Mucosa of gallbladder (tissue), 1 donor: Measurements from ENCODE around the gene SLC4A7. TPM values are rescaled to one million over a fixed set of nuclear protein-coding genes. Genes with fewer than 3 reads are reported as not detected.
"Not testable (repeated sequence)": the region's sequence is repeated elsewhere in the genome, so short reads cannot be mapped to it uniquely, and the experiment has no call there.

ENCODE experiments used
- DNase-seq: peaks from one replicate; pipeline ENCODE4 v3.0.0-alpha.2; 2020; ENCODE audit warnings: low spot score
- total RNA-seq: library from RNA; stranded (reverse); gene quantifications from one replicate; pipeline ENCODE4 v1.2.1, GENCODE V29; 2021
- donor health status: DM: no; HTN: no; CAD: no.

The SLC4A7 gene
- total RNA-seq, 1 donor from 2014 or later, result 35.1 TPM

DNA sequence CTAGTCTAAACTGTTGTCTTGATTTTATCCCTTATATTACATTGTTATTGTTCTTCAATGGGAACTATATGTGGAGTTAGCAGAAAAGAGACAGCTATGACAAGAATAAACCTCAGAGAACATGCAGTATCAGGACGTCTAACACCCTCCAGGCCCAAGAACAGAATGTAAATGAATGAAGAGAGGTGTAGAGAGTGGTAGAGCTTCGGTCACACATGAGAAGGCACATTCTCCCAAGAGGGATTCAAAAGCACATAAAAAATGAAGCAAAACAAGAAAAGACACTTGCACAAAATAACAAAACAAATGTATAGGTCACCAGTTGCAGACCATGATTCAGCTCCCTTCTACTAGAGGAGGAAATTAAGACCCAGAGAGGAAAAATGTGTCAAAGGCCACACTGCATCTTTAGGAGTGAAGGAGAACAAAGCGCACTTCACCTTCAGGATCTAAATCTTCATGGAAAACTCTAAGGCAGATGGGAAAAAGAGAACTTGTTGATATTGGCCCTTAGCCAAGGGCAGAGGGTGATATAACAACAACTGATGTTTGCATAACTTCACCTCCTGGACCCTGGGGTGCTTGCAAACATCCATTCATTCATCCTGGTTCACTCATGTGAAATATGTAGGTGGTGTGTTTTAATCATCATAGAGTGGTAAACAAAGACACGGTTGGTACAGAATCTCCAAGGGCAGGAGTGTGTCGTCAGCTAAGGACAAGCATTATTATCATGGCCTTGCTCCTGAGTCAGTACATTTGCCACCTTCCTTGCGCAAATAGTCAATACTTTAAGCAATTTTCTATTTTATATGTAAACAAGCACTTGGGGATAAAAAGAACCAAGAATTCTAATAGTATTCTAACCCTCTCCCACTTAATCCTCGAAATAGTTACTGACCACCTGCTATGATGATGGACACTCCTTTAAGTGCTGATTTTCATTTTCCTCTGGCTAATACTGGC is 123.8 kb downstream of the SLC4A7 start:
- DNase-seq, result peak; percentile 74

DNA sequence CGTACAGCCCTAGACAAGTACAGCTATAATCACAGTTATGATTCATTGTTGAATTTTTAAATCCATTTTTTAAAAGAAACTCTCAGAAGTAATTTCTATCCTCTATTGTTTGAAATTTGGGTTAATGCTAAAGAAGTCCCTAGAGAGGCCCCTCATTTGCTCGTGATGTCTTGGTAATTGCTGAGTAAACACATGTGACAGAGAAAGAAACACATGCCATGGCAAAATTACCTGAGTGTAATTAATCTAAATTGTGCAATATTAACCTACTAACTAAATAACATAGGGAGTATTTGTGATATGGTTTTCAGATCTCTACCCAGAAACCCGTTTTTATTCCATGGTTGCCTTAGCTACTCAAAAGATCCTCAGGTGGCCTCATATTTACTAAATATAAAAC is 125.8 kb downstream of the SLC4A7 start:
- no peak for DNase-seq

DNA sequence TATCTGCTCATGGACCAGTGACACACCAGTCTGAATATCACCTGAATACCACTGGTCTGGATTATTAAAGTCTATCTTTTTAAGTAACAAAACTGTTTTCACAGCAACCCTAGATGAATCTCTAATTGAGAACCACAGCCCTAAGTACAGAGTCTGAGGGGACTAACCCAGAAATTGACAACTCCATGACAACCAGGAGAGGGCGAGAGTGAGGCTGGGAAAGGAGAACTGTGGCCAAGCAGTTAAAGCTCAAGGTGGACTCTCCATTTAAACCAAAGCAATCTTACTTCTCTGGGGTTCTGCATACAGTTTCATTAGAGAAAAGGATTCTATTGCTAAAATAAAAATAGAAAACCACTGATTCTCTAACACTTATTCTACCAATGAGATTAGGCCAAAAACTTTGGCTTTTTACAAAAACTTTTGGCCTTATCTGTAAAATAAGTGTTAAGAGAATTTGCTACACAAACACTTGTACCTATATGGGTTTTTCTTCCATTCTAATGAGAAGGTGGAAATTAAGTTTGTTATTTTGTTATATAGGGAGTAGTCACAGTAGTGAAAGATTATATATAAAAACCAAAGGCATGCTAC is 126.4 kb downstream of the SLC4A7 start:
- peak; percentile 55 for DNase-seq

DNA sequence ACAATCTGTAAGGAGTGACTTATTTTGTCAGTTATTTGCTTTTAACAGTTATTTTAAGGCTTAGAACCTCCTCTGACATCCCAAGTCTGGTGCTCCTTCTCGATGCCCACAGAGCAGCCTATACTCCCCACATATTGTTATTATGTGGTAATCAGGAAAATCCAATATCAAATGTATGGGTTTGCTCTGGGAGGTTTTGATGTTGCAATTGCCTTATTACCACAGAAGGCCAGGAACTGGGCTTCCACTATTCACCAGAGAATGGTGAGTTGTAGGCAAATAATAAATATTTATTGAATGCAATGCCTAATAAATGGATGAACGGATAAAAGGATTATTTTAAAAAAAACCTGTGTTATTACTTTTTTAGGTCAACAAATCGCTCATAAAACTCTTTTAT is 127.2 kb downstream of the SLC4A7 start:
- no peak for DNase-seq

DNA sequence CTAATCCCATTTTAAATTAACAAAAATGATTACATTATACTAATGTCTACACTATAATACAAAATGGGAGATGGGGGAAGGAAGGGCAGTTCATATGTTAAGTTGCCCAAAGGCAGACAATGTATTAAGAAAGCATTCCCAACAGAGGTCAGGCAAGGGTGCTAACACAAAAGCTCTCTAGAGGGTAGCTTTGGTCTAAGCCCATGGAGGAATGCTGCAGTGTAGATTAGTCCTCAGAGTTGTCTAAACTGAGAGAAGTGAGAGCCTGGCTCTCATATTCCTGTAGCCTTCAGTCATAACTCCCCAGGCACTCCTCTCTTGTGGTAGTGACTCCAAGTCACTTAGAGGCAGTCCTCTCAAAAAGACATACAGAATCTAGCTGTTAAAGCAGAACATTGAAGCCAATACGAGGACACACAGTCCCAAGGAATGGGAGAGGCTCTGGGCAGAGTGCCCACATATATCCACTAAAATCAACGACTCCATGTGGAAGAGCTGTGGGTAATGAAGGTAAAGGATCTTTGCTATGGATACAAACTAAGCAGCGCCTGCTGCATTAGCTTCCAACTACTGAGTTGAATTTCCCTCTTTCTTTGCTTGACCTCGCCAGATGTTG is 129.5 kb downstream of the SLC4A7 start:
- no peak for DNase-seq

DNA sequence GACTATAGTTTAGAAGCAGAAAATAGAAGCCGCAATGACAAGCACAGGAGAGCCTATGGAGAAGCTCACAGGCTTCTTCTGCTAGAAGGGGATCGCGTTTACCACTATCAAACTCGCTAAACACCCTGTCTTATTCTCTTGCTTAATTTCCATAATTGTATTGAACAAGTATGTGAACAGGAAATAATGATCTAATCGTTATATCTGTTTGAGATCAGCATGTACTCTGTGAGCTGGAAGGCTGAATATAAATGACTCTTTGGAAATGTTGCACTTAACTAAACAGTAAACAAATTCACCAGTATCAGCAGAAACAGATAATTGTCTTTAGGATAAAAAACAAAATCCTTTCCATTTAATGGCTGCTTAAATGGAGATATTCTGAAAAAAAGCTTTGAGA is 130.0 kb downstream of the SLC4A7 start:
- DNase-seq, result no peak

DNA sequence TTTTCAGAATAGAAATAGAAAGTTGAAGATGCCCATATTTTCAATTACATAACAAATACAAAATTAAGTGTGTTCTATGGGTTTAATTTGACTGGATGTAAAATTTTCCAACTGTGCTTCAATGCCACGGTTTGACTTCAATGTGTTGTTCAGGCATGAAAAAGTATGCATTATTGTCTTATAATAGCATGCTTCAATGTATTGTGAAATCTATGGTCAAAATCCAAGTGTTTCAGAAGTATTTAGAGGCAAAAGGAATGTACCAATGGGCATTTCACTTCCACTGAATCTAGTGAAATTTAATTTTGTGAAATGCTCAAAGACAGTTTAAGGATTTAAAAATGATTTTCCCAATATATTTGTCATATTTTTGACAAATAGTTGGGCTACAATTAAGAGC is 131.0 kb downstream of the SLC4A7 start:
- no peak for DNase-seq

DNA sequence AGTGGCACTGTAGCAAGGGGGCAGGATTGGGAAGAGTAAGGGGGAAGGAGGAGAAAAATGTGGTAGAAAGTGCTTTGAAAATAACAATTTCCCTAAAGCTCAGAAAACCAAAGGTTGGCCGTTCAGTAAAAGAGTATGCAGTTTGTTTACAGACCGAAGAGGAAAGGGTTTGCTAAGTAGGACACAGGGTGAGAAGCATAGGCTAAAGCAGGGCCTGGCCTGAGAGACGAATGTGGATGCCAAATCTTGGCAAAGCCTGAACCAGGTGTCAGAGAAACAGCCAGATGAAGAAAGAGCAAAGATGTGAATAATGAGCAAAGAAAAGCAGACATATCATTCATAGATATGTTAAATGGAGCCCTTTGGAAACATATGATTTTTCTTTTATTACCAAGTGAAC is 132.1 kb downstream of the SLC4A7 start:
- DNase-seq, result no peak

DNA sequence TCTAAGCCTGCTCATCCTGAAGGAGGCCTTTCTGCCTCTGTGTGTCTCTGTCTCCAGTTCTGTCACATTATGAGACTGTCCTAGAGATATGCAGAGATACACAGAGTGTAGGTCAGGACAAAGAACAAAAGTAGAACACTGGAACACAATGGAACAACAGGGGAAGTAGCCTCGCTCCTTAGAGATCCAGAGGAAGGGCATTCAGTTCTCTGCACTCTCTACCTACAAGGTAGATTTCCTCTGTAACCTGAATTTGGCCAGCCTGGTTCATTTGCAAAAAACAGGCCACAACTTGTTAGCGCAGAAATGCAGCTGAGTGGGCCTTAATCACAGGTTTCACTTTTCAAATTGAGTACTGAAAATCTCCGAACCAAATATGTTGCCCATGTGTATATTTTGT is 134.4 kb downstream of the SLC4A7 start:
- DNase-seq, result no peak

DNA sequence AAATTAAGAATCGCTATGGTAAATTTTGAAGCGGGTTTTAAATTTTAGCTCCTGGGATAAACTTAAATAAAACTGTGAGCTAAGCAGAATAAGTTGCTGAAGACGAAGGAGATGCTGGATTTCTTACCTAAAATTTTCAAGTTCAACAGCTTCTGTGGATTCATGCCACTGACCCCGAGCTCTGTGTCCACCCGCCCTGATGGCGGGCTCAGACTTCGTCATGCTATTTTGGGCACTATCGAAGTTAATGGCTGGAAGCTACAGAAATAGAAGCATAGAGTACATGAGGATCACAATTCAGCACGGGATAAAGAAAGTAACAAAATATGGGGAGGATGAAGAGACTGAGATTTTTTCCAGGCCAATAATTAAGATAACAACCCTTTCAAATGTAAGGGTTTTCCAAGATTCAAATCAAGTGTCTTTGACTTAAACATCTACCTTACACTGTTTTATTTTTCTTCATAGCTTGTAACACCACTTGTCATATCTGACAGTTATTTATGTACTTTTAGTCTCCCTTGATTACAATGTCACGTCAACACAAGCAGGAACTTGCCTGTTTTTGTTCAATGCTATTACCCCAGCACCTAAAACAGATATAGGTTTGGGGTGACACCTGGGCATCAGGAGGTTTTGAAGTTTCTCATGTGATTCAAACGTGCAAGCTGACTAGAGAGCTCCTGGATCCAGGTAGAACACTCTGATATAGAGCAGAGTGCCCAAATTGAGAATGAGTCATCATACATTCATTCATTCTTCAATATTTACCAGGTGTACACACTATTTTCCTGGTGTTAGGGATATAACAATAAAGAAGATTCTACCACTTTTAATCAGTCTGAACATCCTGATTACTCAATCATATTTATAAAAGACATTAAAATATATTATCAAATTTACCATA is 138.0 kb downstream of the SLC4A7 start:
- DNase-seq, result no peak

DNA sequence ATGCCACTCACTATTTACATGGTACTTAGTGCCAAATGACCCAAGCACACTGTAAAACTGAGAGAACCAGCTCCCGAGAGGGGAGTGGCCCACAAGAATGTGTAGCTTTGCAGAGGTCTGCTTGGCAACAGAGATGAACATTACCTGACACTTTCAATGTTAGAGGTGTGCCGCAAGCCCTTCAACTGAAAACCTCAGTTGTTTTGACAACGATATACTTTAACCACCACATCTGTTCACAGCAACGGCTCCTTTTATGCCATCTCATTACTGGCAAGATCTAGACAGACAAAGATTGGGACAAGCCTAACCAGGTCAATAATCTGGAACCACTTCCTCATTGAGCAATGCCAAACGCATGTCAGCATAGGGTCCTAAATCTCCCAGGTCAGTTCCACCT is 138.7 kb downstream of the SLC4A7 start:
- DNase-seq, result peak; percentile 72

DNA sequence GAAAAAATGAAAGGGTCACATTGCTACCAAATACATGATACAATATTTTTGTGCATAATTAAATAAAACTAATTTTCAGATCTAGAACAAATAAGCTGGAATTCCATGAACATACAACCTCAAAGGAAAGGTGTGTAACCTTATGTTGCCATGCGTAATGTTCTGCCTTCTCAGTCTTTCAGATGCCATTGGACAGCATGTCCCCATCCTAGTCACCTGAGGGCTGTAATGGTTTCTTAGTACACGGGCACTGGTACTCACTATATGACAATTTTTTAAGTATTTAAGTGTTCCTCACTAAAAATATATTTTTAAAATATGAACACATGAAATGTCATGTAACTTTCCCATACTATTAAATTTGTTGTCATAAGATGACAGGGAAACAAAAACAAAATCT is 139.1 kb downstream of the SLC4A7 start:
- no peak for DNase-seq

DNA sequence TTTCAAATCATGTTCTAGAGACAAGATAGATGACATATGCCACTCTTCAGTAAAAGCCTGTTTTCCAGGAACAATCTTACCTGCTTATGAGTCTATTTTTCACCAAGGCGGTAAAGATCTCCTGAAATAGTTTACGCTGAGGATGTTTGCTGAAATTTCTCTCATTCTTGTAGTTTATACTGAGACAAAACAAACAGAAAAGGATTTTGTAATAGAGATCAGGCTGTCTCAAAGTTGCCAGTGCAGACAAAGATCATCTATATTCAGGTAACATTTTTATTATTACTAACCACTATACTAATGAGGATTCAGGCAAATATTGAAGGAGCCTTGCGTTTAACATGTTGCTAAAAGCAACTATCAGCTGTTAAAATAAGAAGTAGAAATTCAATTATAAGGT is 140.0 kb downstream of the SLC4A7 start:
- no peak for DNase-seq

DNA sequence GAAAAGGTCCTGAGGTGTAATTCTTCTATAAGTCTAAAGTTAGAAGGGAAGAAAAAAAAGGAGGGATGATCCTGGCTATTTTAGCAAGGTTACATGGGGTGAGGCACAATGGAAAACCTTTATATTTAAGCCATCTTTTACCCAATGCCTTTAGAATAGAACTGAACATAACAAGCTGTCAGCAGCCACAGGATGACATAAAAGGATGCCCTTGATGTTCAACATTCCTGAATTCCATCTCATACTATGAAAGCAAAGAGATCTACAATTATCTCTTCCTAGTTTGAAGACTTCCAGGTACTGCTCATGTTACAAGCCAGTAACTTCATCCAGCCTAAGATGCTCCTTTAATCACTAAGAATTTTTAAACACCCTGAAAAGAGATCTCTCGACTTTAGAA is 141.9 kb downstream of the SLC4A7 start:
- DNase-seq, result no peak

DNA sequence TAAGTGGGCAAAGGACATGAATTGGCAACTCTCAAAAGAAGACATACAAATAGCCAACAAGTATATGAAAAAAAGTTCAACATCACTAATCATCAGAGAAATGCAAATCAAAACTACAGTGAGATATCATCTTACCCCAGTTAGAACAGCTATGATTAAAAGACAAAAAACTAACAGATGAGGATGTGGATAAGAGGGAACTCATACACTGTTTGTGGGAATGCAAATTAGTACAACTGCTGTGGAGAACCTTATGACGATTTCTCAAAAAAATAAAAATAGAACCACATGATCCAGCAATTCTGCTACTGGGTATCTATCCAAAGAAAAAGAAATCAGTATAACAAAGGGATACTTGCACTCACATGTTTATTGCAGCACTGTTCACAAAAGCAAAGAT is 143.7 kb downstream of the SLC4A7 start:
- DNase-seq, result no peak

DNA sequence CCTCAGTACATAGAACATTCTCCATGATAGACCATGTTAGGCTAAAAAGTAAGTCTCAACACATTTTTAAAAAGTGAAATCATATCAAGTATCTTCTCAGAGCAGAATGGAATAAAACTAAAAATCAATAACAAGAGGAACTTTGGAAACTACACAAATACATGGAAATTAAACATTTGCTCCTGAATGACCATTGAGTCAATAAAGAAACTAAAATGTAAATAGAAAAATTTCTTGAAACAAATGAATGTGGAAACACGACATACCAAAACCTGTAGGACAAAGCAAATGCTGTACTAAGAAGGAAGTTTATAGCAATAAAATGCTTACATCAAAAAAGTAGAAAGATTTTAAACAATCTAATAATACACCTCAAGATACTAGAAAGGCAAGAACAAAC is 148.6 kb downstream of the SLC4A7 start:
- DNase-seq, result no peak

DNA sequence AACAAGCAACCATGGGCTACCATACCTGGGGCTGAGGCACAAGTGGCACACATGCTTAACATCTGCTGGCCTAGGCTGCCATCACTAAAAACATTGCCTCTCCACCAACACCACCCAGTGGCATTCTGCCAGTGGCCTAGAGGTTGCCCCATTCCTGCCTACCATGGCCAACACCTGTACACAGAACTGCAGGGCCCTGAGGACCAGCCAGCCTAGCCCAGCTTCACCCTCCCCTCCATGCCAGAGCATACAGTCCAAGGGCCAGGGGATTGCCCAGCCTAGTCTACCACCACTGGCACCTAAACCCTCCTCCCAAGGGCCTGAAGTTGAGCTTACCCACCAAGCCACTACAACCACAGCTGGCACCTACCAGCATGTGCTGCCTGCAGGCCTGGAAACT is 150.3 kb downstream of the SLC4A7 start:
- no peak for DNase-seq

DNA sequence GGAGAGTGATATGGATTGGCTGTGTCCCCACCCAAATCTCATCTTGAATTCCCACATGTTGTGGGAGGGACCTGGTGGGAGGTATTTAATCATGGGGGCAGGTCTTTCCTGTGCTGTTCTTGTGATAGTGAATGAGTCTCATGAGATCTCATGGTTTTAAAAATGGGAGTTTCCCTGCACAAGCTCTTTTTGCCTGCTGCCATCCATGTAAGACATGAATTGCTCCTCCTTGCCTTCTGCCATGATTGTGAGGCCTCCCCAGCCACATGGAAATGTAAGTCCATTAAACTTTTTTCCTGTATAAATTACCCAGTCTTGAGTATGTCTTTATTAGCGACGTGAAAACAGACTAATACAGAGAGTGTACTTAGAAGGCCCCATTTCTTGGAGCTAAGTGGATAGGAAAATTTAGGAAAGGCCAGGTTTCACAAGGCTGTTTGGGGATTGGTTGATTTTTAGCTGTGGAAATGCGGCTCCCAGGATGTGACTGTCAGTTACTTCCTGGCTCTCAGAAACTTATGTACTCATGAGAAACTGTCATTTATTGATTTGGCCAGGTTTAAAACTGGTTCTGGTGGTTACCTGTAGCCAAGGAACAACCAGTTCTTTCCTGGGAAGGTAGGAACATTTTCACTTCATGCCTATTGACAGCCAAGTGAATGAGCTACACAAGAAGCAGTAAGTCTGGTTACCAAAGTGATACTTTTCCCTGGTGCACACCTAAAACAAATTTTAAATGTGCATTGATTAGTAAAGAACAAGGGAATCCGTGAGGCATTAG is 155.0 kb downstream of the SLC4A7 start:
- not testable (repeated sequence) for DNase-seq

DNA sequence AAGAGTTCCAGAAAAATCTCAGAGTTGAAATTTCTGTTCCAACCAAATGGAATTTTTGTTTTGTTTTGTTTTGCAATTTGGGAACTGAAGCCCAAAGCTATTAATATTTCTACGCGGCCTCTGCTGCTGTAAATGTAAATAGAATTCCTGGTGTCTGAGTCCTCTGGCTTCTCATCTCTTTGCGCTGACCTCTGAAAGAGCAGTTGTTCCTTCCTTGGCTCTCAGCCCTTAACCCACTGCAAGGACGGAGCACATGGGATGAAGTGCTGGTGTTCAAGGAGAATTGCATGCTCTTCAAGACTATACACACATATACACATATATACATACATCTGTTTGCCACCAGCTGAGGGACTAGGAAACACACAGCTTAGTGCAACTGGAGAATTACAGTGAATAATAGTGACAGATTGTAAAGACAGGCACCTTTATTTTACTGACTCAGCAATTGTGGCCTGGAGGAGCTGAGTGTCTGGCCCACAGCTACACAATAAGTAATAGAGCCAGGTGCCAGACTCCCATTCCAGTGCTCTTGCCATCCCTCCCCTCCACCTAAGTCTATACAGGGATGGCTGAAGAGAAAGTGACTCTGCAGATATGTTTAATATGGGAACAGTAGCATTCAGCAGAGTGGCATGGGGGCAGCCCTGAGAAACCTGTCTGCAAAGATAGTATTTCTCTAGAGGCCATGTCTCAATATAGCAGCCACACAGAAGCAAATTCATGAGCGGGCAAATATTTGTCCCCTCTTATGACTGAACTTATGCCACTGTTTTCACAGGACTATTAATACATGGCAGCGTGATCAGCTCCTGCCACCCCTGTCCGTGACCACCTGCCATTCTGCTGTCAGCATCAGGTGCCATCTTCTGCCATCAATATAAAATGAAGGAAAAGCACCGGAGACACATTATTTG is 157.3 kb downstream of the SLC4A7 start:
- DNase-seq, result peak; percentile 58

DNA sequence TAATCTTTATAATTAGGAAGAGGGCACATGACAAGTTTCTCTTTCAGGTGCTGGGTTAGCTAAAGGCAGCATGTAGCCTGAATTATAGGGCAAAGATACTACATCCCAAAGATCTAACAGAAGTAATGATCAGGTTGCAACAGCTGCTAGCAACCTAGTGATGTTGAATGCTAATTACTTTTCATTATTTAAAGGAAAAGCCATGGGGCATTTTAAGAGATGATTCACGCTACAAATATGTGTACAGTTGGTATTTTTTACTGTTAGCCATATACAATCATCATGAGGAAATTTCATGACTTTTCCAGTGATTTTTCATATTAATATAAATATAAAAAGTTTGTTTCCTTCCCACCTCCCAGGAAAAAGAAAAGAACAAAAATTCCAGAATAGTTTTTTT is 158.0 kb downstream of the SLC4A7 start:
- no peak for DNase-seq
